Spleen (tissue), 11 donors: ENCODE measurements around the gene SLC16A13. TPM values are rescaled to one million over a fixed set of nuclear protein-coding genes. Genes with fewer than 3 reads are reported as not detected.
A peak's percentile ranks its signal among the peaks of the same experiment; 100 is the strongest.

Experiments
- DNase-seq: peaks from one replicate; pipeline ENCODE4 v3.0.0-alpha.2; 2020
- H3K27ac ChIP-seq, 8 donors: fragments of 200-600 bp; sonication (generic) in 7 of 8; 1 replicate in 4 of 8; 2 replicates in 4 of 8; pipeline versions ENCODE4 v1.5.0 to v1.8.0; 2016 to 2021; ENCODE audit warnings: inconsistent platforms in 4 of 8, mild to moderate bottlenecking in 4 of 8, moderate library complexity in 1 of 8
- H3K27me3 ChIP-seq, 7 donors: fragments of 200-600 bp; sonication (generic) in 6 of 7; replicated peaks in 1 of 7; 1 replicate in 4 of 7; 2 replicates in 3 of 7; pipeline versions ENCODE4 v1.5.0 to v1.8.0; 2016 to 2021; ENCODE audit warnings: inconsistent platforms in 3 of 7, mild to moderate bottlenecking in 1 of 7
- H3K36me3 ChIP-seq, 6 donors: fragments of 200-600 bp; sonication (generic) in 5 of 6; 1 replicate in 4 of 6; 2 replicates in 2 of 6; pipeline versions ENCODE4 v1.5.0 to v1.8.0; 2016 to 2021; ENCODE audit warnings: inconsistent platforms in 2 of 6
- H3K4me1 ChIP-seq, 6 donors: fragments of 200-600 bp; sonication (generic) in 5 of 6; 1 replicate in 3 of 6; 2 replicates in 3 of 6; pipeline versions ENCODE4 v1.5.0 to v1.8.0; 2016 to 2021; ENCODE audit warnings: inconsistent platforms in 3 of 6
- H3K4me3 ChIP-seq, 8 donors: fragments of 200-600 bp; sonication (generic) in 7 of 8; 1 replicate in 4 of 8; 2 replicates in 4 of 8; pipeline versions ENCODE4 v1.5.0 to v1.8.0; 2016 to 2021; ENCODE audit warnings: inconsistent platforms in 4 of 8, mild to moderate bottlenecking in 4 of 8, moderate library complexity in 2 of 8
- H3K9me3 ChIP-seq, 8 donors: fragments of 200-600 bp; sonication (generic) in 7 of 8; 1 replicate in 4 of 8; 2 replicates in 4 of 8; pipeline versions ENCODE4 v1.5.0 to v1.8.0; 2016 to 2021; ENCODE audit warnings: inconsistent platforms in 4 of 8
- POLR2A ChIP-seq, 3 donors: fragments of 450-650 bp; IDR thresholded peaks; one replicate each; pipeline ENCODE4 v1.5.1; 2017; ENCODE audit warnings: antibody characterized with exemption in 3 of 3, mild to moderate bottlenecking in 1 of 3
- POLR2AphosphoS5 ChIP-seq, 3 donors: sonication (generic); formaldehyde crosslinking; IDR thresholded peaks; one replicate each; pipeline ENCODE4 v1.5.1; 2017; ENCODE audit warnings: antibody characterized with exemption in 3 of 3
- WGBS, 5 donors: extraction: QIAGEN DNeasy Blood & Tissue Kit in 3 of 5; methylation state at CpG; one replicate each; pipeline versions ENCODE4 v1.1.5 to v1.1.7; 2013 to 2018; 5-methylcytosine and 5-hydroxymethylcytosine counted together
- intact Hi-C: fragments of 100-400 bp; cut with DNase I; formaldehyde crosslinking; loops from one replicate; pipeline ENCODE4 v1.15.0; 2023; ENCODE audit warnings: low total_unique reads
- polyA plus RNA-seq, 3 donors: library from polyadenylated mRNA; stranded (reverse); fragments of 200-250 nt; gene quantifications; one replicate each; pipeline ENCODE4 v1.2.1, GENCODE V29; 2013
- total RNA-seq, 7 donors: library from RNA; depleted of rRNA in 3 of 7; stranded (reverse); fragments of >200 nt in 3 of 7; fragmentation: NEBNext Ultra II Directional in 4 of 7; extraction: Animal tissue kit (Norgen Biotek cat#: 25700) in 4 of 7; gene quantifications; one replicate each; pipeline versions ENCODE4 v1.1.0 to v1.2.1, GENCODE V29; 2016 to 2021
- TF ChIP-seq, protein P1 (sequence below), 11 experiments: fragments of 200-600 bp in 7 of 11; fragments of 450-650 bp in 4 of 11; sonication (generic) in 4 of 11; IDR thresholded peaks in 8 of 11; conservative IDR thresholded peaks in 3 of 11; 1 replicate in 7 of 11; 2 replicates in 4 of 11; pipeline versions ENCODE4 v1.4.0 to v1.8.0; 2016 to 2021; ENCODE audit warnings: antibody characterized with exemption in 11 of 11, inconsistent platforms in 4 of 11, mild to moderate bottlenecking in 1 of 11
- donor health status: healthy with polysubstance abuse.
- donor health status: DM: no; HTN: no; CAD: no; lungs with moderate emphysema.
- donor health status: DM: no; HTN: no; CAD: no.
- donor health status: Bipolar disorder and iron deficiency.
- donor health status: healthy.
- donor health status: DM: no; HTN: no; CAD: no.
- donor health status: DM: yes; HTN: yes; CAD: no.

SLC16A13 gene
- total and polyA plus RNA-seq, 10 donors: 1.7 to 15.3 (median 6.1) TPM

DNA sequence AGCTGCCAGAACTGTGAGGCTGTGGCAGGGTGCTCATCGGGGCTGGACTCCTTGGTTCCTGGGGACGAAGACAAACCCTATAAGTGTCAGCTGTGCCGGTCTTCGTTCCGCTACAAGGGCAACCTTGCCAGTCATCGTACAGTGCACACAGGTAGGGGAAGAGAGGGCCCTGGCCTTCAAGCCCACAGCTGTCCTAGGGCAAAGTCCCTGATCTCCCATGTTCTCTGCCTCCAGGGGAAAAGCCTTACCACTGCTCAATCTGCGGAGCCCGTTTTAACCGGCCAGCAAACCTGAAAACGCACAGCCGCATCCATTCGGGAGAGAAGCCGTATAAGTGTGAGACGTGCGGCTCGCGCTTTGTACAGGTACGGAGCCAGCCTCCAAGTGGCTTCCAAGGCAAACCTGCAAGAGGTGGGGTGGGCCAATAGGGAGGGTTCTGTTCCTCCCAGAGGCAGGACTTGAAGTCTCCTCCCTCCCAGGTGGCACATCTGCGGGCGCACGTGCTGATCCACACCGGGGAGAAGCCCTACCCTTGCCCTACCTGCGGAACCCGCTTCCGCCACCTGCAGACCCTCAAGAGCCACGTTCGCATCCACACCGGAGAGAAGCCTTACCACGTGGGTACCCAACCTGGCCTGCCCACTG, 9.2 kb upstream of the SLC16A13 start:
- no peaks in the 10 kb centered on the region for H3K9me3 ChIP-seq
- WGBS, 5 donors: 82 to 91% (median 85%) methylated on average over 27 to 29 of the region's 29 CpGs
- DNase-seq: peak; percentile 67
- peaks cover 0 to 15% (median 0%) of the 10 kb centered on the region in 7 donors for H3K27me3 ChIP-seq
- H3K4me1 ChIP-seq: peaks cover 25 to 97% (median 59%) of the 10 kb centered on the region in 6 donors
- peak overlapping the region in 6 of 8 donors; percentile 9 to 78 (median 64) for H3K27ac ChIP-seq
- intact Hi-C loops: no loop called here
- peaks cover 0 to 22% (median 0%) of the 10 kb centered on the region in 6 donors for H3K36me3 ChIP-seq
- H3K4me3 ChIP-seq: peak overlapping the region in 1 of 8 donors; percentile 30
- TF ChIP-seq, protein P1, sequence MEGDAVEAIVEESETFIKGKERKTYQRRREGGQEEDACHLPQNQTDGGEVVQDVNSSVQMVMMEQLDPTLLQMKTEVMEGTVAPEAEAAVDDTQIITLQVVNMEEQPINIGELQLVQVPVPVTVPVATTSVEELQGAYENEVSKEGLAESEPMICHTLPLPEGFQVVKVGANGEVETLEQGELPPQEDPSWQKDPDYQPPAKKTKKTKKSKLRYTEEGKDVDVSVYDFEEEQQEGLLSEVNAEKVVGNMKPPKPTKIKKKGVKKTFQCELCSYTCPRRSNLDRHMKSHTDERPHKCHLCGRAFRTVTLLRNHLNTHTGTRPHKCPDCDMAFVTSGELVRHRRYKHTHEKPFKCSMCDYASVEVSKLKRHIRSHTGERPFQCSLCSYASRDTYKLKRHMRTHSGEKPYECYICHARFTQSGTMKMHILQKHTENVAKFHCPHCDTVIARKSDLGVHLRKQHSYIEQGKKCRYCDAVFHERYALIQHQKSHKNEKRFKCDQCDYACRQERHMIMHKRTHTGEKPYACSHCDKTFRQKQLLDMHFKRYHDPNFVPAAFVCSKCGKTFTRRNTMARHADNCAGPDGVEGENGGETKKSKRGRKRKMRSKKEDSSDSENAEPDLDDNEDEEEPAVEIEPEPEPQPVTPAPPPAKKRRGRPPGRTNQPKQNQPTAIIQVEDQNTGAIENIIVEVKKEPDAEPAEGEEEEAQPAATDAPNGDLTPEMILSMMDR (IDR thresholded peaks at IDR 0.05 in 8 of 11, conservative IDR thresholded peaks at IDR 0.05 in 3 of 11): no peak
- TF ChIP-seq POLR2A (IDR thresholded peaks at IDR 0.05) (no peak), POLR2AphosphoS5 (IDR thresholded peaks at IDR 0.05) (no peak)

GRCh38 chr17:7027335-7027734, 8.5 kb upstream of the SLC16A13 start:
- H3K36me3 ChIP-seq: peaks cover 0 to 22% (median 0%) of the 10 kb centered on the region in 6 donors
- 67 to 81% (median 74%) methylated on average over 5 to 13 of the region's 13 CpGs for WGBS, 5 donors
- no peak for TF ChIP-seq POLR2AphosphoS5 (IDR thresholded peaks at IDR 0.05)
- TF ChIP-seq, protein P1 (IDR thresholded peaks at IDR 0.05 in 8 of 11, conservative IDR thresholded peaks at IDR 0.05 in 3 of 11): no peak
- TF ChIP-seq POLR2A (IDR thresholded peaks at IDR 0.05): no peak
- DNase-seq: peak; percentile 77
- peak overlapping the region in 6 of 8 donors; percentile 13 to 78 (median 64) for H3K27ac ChIP-seq
- H3K4me1 ChIP-seq: peaks cover 19 to 97% (median 52%) of the 10 kb centered on the region in 6 donors
- peaks cover 0 to 11% (median 0%) of the 10 kb centered on the region in 7 donors for H3K27me3 ChIP-seq
- intact Hi-C loops: no loop called here
- H3K4me3 ChIP-seq: peak overlapping the region in 1 of 8 donors; percentile 30
- no peaks in the 10 kb centered on the region for H3K9me3 ChIP-seq

DNA sequence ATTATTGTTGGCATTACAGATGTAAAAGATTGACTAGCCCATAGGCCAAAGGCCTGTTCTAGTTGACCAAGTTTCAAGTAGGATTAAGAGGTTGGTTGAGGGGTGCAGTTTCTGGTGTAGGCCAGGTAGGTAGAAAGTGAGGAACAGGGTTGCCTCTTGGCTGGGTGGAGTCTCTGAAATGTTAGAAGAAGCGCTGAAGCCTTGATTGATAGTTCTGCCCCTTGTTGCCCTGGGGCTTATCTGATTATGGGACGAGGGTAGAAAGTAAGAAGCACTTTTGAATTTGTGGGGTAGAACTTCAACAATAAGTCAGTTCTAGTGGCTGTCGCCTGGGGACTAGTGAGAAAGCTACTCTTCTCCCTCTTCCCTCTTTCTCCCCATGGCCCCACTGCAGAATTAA, 6.7 kb upstream of the SLC16A13 start:
- H3K4me3 ChIP-seq: no peak overlapping the region
- no peak for DNase-seq
- intact Hi-C loops: no loop called here
- WGBS, 5 donors: 71 to 89% (median 83%) methylated on average over 3 of the region's 3 CpGs
- peaks cover 16 to 90% (median 43%) of the 10 kb centered on the region in 6 donors for H3K4me1 ChIP-seq
- no peaks in the 10 kb centered on the region for H3K9me3 ChIP-seq
- no peak for TF ChIP-seq POLR2AphosphoS5 (IDR thresholded peaks at IDR 0.05)
- TF ChIP-seq, protein P1 (IDR thresholded peaks at IDR 0.05 in 8 of 11, conservative IDR thresholded peaks at IDR 0.05 in 3 of 11): no peak
- no peaks in the 10 kb centered on the region for H3K27me3 ChIP-seq
- H3K27ac ChIP-seq: peak overlapping the region; percentile 42 to 78 (median 64)
- peaks cover 0 to 22% (median 0%) of the 10 kb centered on the region in 6 donors for H3K36me3 ChIP-seq

DNA sequence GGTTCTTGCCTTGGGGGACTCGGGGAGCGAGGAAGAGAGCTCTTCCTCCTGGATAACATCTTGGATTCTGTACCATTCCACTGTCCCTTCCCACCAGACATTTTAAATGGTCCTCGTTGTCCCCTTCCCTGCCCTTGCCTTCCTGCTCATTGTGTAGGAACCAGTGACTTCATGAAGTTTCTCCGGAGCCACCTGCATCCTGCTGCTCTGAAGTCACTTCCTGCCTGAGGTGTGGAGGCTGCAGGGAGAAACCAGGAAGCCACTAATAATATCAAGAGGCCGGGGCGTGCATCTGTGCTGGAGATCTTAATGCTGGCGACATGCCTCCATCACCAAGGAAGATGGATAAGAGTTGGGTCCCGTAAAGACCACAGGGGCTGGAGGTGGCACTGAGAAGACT, 6.2 kb upstream of the SLC16A13 start:
- Histone ChIP-seq H3K9me3 (no peaks in the 10 kb centered on the region), H3K36me3 (peaks cover 0 to 22% (median 0%) of the 10 kb centered on the region in 6 donors), H3K4me1 (peaks cover 16 to 90% (median 46%) of the 10 kb centered on the region in 6 donors), H3K27ac (peak overlapping the region; percentile 42 to 78 (median 64)), H3K27me3 (no peaks in the 10 kb centered on the region), H3K4me3 (peak overlapping the region in 2 of 8 donors; percentile 5 to 49)
- DNase-seq: peak; percentile 86
- TF ChIP-seq POLR2AphosphoS5 (IDR thresholded peaks at IDR 0.05): peak in 2 of 3 donors; percentile 68 to 87
- TF ChIP-seq, protein P1 (IDR thresholded peaks at IDR 0.05 in 8 of 11, conservative IDR thresholded peaks at IDR 0.05 in 3 of 11): no peak
- intact Hi-C loops: no loop called here
- 19 to 33% (median 24%) methylated on average over 8 of the region's 8 CpGs for WGBS, 5 donors
